ENCODE measurements around the gene SRRM1.
"Not testable (repeated sequence)": the region's sequence is repeated elsewhere in the genome, so short reads cannot be mapped to it uniquely, and the experiment has no call there.

The SRRM1 gene

GRCh38 chr1:24648919-24649318, 5.8 kb downstream of the SRRM1 start:
- DNase-seq, result no peak

- DNase-seq, result no peak
These were observed 9.3 kb downstream of the SRRM1 start for GRCh38 chr1:24652382-24652781.

- DNase-seq, result no peak
These were observed 10.9 kb downstream of the SRRM1 start for GRCh38 chr1:24654010-24654409.

GRCh38 chr1:24656046-24656445, 12.9 kb downstream of the SRRM1 start:
- DNase-seq, result no peak

- DNase-seq, result no peak
These were observed 14.7 kb downstream of the SRRM1 start for GRCh38 chr1:24657781-24658180.

GRCh38 chr1:24659166-24659904, 16.2 kb downstream of the SRRM1 start:
- no peak for DNase-seq

GRCh38 chr1:24659993-24660665, 17.0 kb downstream of the SRRM1 start:
- no peak for DNase-seq

- no peak for DNase-seq
These were observed 21.5 kb downstream of the SRRM1 start for GRCh38 chr1:24664507-24665033.

- no peak for DNase-seq
These were observed 23.7 kb downstream of the SRRM1 start for GRCh38 chr1:24666794-24667193.

GRCh38 chr1:24671372-24671771, 28.3 kb downstream of the SRRM1 start:
- DNase-seq, result not testable (repeated sequence)

GRCh38 chr1:24672686-24673085, 29.6 kb downstream of the SRRM1 start:
- not testable (repeated sequence) for DNase-seq

- no peak for DNase-seq
These were observed 30.2 kb downstream of the SRRM1 start for GRCh38 chr1:24673341-24673740.

- not testable (repeated sequence) for DNase-seq
These were observed 35.3 kb downstream of the SRRM1 start for GRCh38 chr1:24678421-24678820.

- DNase-seq, result no peak
These were observed 36.6 kb downstream of the SRRM1 start for GRCh38 chr1:24679725-24680124.

GRCh38 chr1:24683713-24684162, 40.6 kb downstream of the SRRM1 start:
- no peak for DNase-seq

GRCh38 chr1:24688033-24688432, 44.9 kb downstream of the SRRM1 start:
- DNase-seq, result no peak

GRCh38 chr1:24688621-24689195, 45.6 kb downstream of the SRRM1 start:
- peak; percentile 69 to 70 for DNase-seq

- no peak for DNase-seq
These were observed 47.9 kb downstream of the SRRM1 start for GRCh38 chr1:24691051-24691450.

GRCh38 chr1:24692351-24692980, 49.4 kb downstream of the SRRM1 start:
- no peak for DNase-seq

- DNase-seq, result no peak
These were observed 50.8 kb downstream of the SRRM1 start for GRCh38 chr1:24693827-24694379.

- DNase-seq, result peak; percentile 8 to 24
These were observed 51.3 kb downstream of the SRRM1 start for GRCh38 chr1:24694380-24694843.

GRCh38 chr1:24695202-24695974, 52.3 kb downstream of the SRRM1 start:
- DNase-seq, result peak; percentile 26 to 28

Data from CD4-positive, alpha-beta T cell treated with Interleukin-1 beta for 1 hour (primary cell).